A549 treated with CpdA at 1 μM for 4 hours (cell line): ENCODE measurements around the gene ADAP2. TPM values are rescaled to one million over a fixed set of nuclear protein-coding genes. Genes with fewer than 3 reads are reported as not detected.

Source experiments
- total RNA-seq: library from RNA; stranded (reverse); fragments of 200-300 nt; extraction: Qiagen RNA extraction; gene quantifications from 5 replicates; pipeline ENCODE4 v1.2.3, GENCODE V29; 2022; ENCODE audit warnings: low read depth

Gene ADAP2
- total RNA-seq = 2.2 to 3.1 TPM (median 2.8 TPM) in 5 replicates

DNA sequence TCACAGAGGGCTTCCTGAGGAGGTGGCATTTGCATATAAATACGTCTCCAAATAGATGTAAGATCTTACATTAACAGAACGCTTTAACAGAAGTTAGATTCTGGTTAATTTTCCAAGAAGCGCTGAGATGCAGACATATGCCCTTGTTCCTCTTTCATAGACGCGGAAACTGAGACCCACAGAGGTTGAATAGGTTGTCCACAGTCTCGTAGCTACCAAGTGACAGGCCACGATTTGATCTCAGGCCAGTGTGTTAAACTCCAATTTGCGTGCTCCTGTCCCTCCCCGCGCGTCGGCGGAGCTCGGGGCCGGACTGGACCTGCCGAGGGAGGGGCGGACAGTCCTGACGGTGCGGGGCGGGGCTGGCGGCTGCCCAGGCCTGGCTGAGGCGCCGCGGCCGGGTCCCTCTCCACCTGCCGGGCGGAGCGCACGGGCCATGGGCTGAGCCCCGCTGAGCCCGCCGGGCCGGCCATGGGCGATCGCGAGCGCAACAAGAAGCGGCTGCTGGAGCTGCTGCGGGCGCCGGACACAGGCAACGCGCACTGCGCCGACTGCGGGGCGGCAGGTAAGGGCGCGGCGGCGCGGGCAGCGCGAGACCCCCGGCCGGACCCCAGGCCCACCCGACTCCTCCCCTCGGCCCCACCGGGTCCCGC, at the start of gene ADAP2:
Gene ADAP2, plus strand, starts transcription at position 402 of the 653 bp plus-strand sequence. Its CDS starts 70 bp downstream, at position 472.

DNA sequence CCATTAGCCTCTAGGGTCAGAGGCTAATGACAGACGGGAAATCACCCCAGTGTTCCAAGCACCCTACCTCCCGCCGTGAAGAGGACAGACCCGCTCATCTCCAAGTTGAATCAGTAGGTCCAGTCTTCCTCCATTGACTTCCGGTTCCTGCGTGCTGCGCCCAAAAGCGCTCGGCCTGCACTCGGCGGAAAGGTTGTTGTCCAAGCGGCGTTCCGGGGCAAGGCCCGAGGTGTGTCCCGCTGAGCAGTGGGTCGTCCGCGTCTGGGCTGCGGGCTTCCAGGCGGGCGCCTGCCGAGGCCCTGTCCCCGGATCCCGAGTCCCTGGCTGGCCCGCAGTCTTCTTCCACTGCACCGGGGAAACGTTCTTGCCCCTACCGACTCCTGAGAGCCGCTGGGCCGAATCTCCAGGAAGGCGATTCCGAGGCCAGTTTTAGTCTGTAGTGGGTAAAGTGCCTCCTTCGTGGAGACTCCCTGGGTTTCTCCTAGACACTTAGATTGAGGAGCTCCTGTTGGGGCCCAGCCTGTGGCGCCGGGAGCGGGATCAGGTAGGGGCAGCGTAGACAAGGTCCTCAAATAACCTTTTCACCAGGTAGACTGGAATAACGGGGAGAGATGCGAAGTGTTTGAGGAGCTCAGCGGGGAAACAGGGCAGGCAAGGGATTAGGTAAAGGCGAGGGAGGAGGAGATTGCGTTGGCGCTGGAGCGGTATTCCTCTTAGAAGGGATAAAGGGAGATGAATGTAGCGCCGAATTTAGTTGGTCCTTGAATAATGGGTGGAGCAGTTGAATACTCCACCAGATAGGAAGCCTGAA, 15.4 kb upstream of the ADAP2 start, which contains the start of gene TEFM:
Gene TEFM, minus strand, starts transcription at position 138 of the 811 bp plus-strand sequence. Its CDS starts 40 bp downstream, at position 98.

GRCh38 chr17:30970831-30971567, 49.3 kb downstream of the ADAP2 start, which contains the start of gene RNF135:
RNF135 (plus strand) TSS chr17:30971039; CDS start chr17:30971074, 35 bp downstream.

Other genes with a start within 250 kb of the ADAP2 start
- 12.6 to 18.6 TPM (median 15.8 TPM) in 5 replicates for gene CRLF3, start 97.3 kb upstream of the ADAP2 start, total RNA-seq
- 3.5 to 6.9 TPM (median 4.3 TPM) in 5 replicates for gene ATAD5, start 90.0 kb upstream of the ADAP2 start, total RNA-seq
- gene TEFM, start 15.7 kb upstream of the ADAP2 start, total RNA-seq = 19.7 to 34.9 TPM (median 20.7 TPM) in 5 replicates
- 23.6 to 27.2 TPM (median 26.1 TPM) in 5 replicates for gene RNF135, start 49.1 kb downstream of the ADAP2 start, total RNA-seq
- gene NF1, start 173.0 kb downstream of the ADAP2 start, total RNA-seq = 16.3 to 22.3 TPM (median 21.5 TPM) in 5 replicates